Activated CD8-positive, alpha-beta memory T cell treated with anti-CD3 and anti-CD28 coated beads for 48 hours (primary cell): ENCODE measurements around the gene DOCK10.

Source experiments
- DNase-seq, 3 experiments: peaks; one replicate each; pipeline ENCODE4 v3.0.0-alpha.2; 2020; ENCODE audit warnings: low read depth in 2 of 3, low spot score in 2 of 3

The DOCK10 gene

GRCh38 chr2:224846686-224847085 is 195.6 kb downstream of the DOCK10 start:
- DNase-seq = no peak

GRCh38 chr2:224846161-224846560 is 196.1 kb downstream of the DOCK10 start:
- DNase-seq = no peak

- no peak for DNase-seq
These were observed 199.1 kb downstream of the DOCK10 start for GRCh38 chr2:224843141-224843540.

- no peak for DNase-seq
These were observed 200.4 kb downstream of the DOCK10 start for GRCh38 chr2:224841910-224842309.

DNA sequence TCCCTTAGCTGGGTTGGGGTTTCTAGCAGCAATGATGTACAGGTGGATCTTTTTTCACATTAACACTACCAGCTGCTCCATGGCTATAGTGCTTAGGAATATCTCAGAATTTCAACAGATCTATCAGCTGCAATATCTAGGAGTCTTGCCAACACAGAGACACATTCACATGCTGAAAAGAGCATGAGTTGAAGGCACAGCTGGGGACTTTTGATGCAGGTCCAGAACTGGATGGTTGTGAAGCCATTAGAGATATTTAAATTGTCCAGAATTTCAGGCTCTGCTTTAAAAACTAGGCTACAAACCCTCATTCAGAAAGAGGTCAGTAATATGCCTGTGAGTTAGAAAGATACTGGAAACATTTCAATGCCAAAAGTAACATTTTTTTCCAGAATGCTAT is 203.9 kb downstream of the DOCK10 start:
- DNase-seq = no peak

GRCh38 chr2:224837558-224837957 is 204.7 kb downstream of the DOCK10 start:
- DNase-seq = no peak

GRCh38 chr2:224837066-224837465 is 205.2 kb downstream of the DOCK10 start:
- DNase-seq = no peak

DNA sequence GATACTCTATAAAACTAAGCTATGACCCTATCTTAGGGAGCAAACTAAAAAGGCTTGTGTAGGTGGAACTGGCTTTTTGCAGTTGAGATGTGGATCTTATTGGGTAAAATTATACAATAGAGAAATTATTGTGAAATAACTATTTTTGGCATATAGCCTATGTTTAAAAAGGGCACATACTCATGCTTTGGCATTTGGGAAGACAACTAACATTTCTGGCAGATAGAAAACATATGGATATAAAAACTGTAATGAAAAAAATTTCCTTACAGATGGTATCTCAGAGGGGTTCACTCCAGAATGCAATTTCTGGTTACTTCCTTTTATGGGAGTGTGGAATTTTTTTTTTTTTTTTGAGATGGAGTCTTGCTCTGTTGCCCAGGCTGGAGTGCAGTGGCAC is 206.0 kb downstream of the DOCK10 start:
- DNase-seq = no peak

DNA sequence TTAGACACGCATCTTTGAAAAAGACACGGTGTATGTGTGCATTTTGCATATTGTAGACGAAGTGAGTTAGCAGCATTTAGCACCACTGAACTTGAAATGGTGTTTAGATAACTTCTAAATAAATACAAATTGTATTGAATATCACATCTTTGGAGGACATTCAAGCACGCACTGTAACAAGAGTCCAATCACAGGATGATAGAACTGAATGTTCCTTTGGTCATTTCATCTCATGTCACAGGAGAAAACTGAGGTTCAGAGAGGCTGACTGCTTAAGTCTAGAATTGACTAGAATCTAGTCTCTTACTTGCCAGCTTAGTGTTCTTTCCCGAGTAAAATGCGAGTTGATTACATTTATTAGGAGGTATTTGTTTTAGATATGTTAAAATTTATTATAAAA is 206.9 kb downstream of the DOCK10 start:
- no peak for DNase-seq

- DNase-seq = no peak
These were observed 208.3 kb downstream of the DOCK10 start for GRCh38 chr2:224833986-224834385.

- DNase-seq = no peak
These were observed 210.1 kb downstream of the DOCK10 start for GRCh38 chr2:224832207-224832606.

DNA sequence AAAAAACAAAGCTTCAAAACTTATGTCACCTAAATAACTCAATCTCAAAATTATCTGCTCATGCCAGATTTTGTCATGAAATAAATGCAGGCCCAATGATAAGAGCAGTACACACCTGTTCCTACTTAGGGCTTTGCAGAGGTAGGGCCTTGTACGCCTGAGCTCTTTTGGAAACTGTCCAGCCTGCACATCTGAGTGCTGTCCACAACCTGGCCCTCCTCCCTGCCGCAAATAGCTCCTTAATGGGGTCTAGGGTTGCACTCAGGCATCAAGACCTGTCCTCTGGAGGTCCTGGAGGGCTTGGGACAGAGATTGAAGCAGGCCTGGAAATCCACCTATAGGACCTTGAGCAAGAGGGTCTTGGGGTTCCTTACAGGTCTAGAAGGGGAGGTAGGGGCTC is 210.7 kb downstream of the DOCK10 start:
- DNase-seq = no peak

DNA sequence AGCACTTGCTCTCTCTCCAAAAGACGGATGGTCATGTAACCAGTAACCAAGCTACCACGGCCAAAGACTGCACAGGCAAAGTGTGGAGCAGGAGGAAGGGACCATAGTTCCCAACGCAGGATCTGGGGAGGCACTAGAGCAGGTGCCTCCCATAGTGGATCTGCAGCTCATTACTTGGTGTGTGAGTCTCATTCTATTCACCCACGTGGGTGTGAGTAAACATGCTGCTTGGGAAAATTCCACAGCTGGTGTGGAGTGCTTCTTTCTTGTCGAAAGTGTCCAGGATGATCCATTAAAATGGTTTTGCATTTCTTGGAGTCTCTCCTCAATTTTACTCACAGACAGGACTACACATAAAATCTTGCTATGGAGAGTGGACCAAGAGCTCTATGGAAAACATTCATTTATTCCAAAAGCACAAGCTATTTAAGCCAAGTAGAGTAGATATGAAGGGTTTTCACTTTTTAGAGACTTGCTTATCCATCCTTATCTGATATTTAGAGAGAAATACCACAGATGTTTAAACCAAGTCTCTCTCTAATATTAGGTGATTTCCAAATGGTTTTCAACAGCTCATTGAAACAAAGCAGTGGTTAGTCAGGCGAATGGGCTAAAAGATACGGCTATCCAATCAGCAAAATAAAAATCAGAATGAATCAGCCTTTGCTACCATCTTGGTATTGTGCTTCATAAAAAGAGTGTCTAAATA is 221.8 kb downstream of the DOCK10 start:
- DNase-seq = no peak

DNA sequence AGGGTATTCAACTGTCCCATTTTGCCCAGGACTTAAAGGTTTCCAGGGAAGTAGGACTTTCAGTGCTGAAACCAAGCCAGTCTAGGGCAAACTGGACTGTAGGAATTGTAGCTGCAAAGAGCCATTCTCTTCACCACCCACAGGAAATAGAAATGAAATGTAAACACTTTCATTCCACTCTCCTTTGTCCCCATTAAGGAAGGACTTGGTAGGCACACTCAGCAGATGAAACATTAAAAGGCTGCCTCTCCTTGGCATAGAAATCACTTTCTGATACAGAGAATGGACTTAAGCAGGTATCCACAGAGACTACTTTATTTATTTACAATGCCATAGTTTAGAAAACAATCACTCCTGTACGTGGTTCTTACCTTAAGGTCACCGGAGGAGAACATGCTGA is 223.2 kb downstream of the DOCK10 start:
- DNase-seq = no peak

GRCh38 chr2:224817676-224818075 is 224.6 kb downstream of the DOCK10 start:
- no peak for DNase-seq

DNA sequence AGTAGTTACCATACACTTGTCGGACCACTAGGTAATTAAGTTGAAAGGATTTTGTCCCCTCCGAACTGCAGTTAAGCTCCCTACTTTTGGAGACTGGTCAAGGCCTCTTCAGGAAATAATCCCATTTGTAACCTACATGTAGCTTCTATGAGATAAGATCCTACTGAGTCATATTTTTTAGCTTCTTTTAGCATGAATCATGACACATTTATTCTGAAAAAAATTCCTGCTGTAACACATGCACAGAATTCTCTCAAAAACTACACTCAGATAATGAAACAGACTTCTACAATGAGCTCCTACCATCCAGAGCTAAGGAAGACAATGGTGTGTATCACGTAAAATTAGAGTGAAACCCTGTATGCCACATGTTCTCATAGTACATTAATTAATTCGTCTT is 225.5 kb downstream of the DOCK10 start:
- no peak for DNase-seq

- DNase-seq = no peak
These were observed 228.7 kb downstream of the DOCK10 start for GRCh38 chr2:224813578-224813977.

DNA sequence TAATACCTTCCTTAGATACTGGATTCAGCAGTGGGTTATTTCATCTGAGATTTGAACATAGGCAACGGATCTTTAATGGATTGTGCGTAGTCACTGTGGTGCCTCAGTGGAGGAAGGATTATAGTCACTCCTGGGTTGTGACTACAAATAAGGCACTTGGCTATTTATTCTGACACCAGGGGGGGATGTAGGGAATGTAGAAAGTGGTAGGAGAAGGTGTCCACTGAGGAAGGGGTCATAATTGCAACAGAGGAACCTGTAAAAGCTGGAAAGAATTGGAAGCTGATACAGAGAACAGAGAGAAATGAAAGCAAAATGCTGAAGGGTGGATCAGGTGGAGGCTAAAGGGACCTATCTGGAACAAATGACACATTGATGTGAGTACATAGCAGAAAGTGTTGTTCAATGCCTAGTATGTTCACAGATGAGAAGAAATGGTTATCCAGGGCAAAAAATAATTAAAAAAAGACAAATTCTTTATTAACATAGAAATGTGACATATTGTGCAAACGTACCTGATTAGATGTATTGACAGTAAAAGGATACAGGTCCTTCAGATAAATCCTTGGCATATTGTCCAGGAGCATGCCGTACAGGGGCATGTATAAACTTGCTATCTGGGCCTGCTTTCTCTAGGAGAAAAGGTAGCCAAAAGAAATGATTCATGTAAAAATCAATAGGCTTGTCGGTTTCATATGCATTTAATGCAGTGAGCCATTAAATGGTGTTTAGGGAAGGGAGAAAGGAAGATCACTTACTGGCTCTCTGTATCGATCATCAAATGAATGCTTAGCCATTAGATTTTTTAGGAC is 234.9 kb downstream of the DOCK10 start:
- DNase-seq = no peak

- DNase-seq = no peak
These were observed 238.3 kb downstream of the DOCK10 start for GRCh38 chr2:224803930-224804329.

DNA sequence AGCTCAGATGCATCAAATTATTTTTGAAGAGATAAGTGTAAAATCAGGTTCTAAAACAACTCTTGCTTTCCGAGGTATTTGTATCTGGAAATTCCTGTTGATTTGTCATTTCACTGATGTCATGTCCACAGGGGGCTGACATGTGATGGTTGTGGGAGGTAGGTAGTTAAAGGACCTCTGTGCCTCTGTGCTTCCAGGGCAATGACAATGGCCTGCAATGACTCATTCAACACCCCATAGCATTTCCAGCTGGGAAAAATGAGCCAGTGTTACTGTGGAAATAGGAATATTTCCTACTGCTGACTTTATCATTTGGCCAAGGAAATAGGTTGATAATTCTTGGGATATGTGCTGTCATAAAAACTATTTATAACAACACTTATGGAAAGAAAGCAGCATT is 239.9 kb downstream of the DOCK10 start:
- DNase-seq = no peak

DNA sequence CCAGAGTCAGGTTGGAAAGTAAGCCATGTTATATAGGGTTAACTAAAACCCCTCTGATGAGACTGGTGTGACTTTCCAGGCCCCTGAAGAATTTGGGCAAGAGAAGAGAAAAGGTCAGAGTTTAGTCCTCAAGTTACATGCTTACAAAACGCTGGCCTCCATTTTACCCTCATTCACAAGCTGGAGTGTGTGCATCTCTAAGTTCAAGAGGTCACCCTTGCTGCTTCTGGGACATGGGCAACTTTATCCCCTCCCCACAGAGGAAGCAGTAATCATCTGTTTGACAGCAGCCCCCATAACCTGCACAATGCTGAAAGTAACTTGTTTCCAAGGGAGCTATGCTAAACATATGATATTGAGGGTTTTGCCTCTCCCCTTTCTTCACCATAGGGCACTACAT is 240.9 kb downstream of the DOCK10 start:
- DNase-seq = no peak

- no peak for DNase-seq
These were observed 242.6 kb downstream of the DOCK10 start for GRCh38 chr2:224799691-224800090.

DNA sequence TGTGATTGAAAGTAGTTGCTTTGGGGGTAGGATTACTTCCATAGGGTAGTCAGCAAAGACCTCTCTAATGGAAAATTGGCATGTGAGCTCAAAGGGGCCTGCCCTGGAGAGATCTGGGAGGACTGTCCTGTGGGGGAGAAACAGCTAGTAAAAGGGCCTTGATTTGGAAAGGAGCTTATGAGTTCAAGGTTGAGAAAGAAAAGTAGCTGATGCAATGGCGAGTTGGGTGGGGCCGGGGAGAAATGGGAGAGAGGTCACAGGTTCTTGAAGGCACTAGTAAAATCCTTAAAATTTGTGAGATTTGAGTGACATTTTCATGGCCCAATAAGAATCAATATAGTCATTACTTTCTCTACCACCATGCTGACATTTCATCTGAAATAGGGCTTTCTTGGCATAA is 244.1 kb downstream of the DOCK10 start:
- no peak for DNase-seq
